ENCODE data around the gene TRIM54. TPM values are rescaled to one million over a fixed set of nuclear protein-coding genes. Genes with fewer than 3 reads are reported as not detected.

The TRIM54 gene
- total RNA-seq, 3 donors from 2014 or later, result 0.43 TPM; not detected in 2

GRCh38 chr2:27281442-27281841 lies 787 bp upstream of the TRIM54 start:
- H3K9me3 ChIP-seq, result no peaks in the 10 kb centered on the region
- no peak for TF ChIP-seq CTCF (IDR thresholded peaks at IDR 0.05)
- ATAC-seq, result no peak
- no peaks in the 10 kb centered on the region for H3K36me3 ChIP-seq (ENCODE audit: low read depth)
- no peaks in the 10 kb centered on the region for H3K4me1 ChIP-seq (ENCODE audit: low read depth)
- intact Hi-C loops (cut with DNase I, micrococcal nuclease), result loop anchor here in 1 of 2 donors (10.0 kb wide), 1 partner anchor 187 kb away; no protein-coding TSS in a partner anchor
- H3K4me3 ChIP-seq, result no peak overlapping the region
- no peak for DNase-seq

GRCh38 chr2:27282892-27283291 lies 663 bp downstream of the TRIM54 start:
- H3K9me3 ChIP-seq, result no peaks in the 10 kb centered on the region
- no peak overlapping the region for H3K4me3 ChIP-seq
- intact Hi-C loops (cut with DNase I, micrococcal nuclease), result loop anchor here in 1 of 2 donors (10.0 kb wide), 1 partner anchor 188 kb away; no protein-coding TSS in a partner anchor
- no peaks in the 10 kb centered on the region for H3K36me3 ChIP-seq (ENCODE audit: low read depth)
- no peak for TF ChIP-seq CTCF (IDR thresholded peaks at IDR 0.05)
- DNase-seq (no peak), ATAC-seq (no peak)
- no peaks in the 10 kb centered on the region for H3K4me1 ChIP-seq (ENCODE audit: low read depth)

- no peaks in the 10 kb centered on the region for H3K4me1 ChIP-seq (ENCODE audit: low read depth)
- H3K36me3 ChIP-seq (ENCODE audit: low read depth), result no peaks in the 10 kb centered on the region
- no peak for TF ChIP-seq CTCF (IDR thresholded peaks at IDR 0.05)
- ATAC-seq (no peak), DNase-seq (no peak)
- no peak overlapping the region for H3K4me3 ChIP-seq
- intact Hi-C loops (cut with DNase I, micrococcal nuclease), result loop anchor here in 1 of 2 donors (10.0 kb wide), 1 partner anchor 190 kb away; no protein-coding TSS in a partner anchor
- H3K9me3 ChIP-seq, result no peaks in the 10 kb centered on the region
Measured at GRCh38 chr2:27284996-27285395, 2.8 kb downstream of the TRIM54 start.

GRCh38 chr2:27285481-27285880 lies 3.3 kb downstream of the TRIM54 start:
- intact Hi-C loops (cut with DNase I, micrococcal nuclease), result loop anchor here in 1 of 2 donors (10.0 kb wide), 1 partner anchor 191 kb away; no protein-coding TSS in a partner anchor
- Histone ChIP-seq H3K4me1 (ENCODE audit: low read depth) (no peaks in the 10 kb centered on the region), H3K4me3 (no peak overlapping the region), H3K9me3 (no peaks in the 10 kb centered on the region), H3K36me3 (ENCODE audit: low read depth) (no peaks in the 10 kb centered on the region)
- DNase-seq (no peak), ATAC-seq (no peak)
- no peak for TF ChIP-seq CTCF (IDR thresholded peaks at IDR 0.05)

GRCh38 chr2:27288610-27289009 lies 6.4 kb downstream of the TRIM54 start:
- ATAC-seq, result no peak
- no peak for TF ChIP-seq CTCF (IDR thresholded peaks at IDR 0.05)
- no peaks in the 10 kb centered on the region for H3K36me3 ChIP-seq (ENCODE audit: low read depth)
- no peak for DNase-seq
- intact Hi-C loops (cut with DNase I, micrococcal nuclease), result loop anchor here in 1 of 2 donors (10.0 kb wide), 1 partner anchor 194 kb away; no protein-coding TSS in a partner anchor
- H3K4me3 ChIP-seq, result no peak overlapping the region
- no peaks in the 10 kb centered on the region for H3K4me1 ChIP-seq (ENCODE audit: low read depth)
- no peaks in the 10 kb centered on the region for H3K9me3 ChIP-seq

- no peaks in the 10 kb centered on the region for H3K9me3 ChIP-seq
- no peak overlapping the region for H3K4me3 ChIP-seq
- intact Hi-C loops (cut with DNase I, micrococcal nuclease), result no loop called here
- H3K36me3 ChIP-seq (ENCODE audit: low read depth), result no peaks in the 10 kb centered on the region
- DNase-seq, result no peak
- H3K4me1 ChIP-seq (ENCODE audit: low read depth), result no peaks in the 10 kb centered on the region
- ATAC-seq, result no peak
- no peak for TF ChIP-seq CTCF (IDR thresholded peaks at IDR 0.05)
Measured at GRCh38 chr2:27290549-27290948, 8.3 kb downstream of the TRIM54 start.
